ACC112 (cell line): ENCODE data around the gene KDM6A.
"Not testable (repeated sequence)": the region's sequence is repeated elsewhere in the genome, so short reads cannot be mapped to it uniquely, and the experiment has no call there.

ENCODE experiments used
- H2AFZ ChIP-seq: fragments of 200-600 bp; sonication (generic); one replicate; pipeline ENCODE4 v1.6.0; 2017; ENCODE audit warnings: antibody characterized with exemption, low read length; ENCODE audit not compliant: unreplicated experiment
- H3K27ac ChIP-seq: fragments of 200-600 bp; sonication (generic); 2 replicates; pipeline ENCODE4 v1.5.1; 2014; ENCODE audit warnings: low read depth, mild to moderate bottlenecking, antibody characterized with exemption, low read length, moderate library complexity
- H3K27me3 ChIP-seq: fragments of 200-600 bp; sonication (generic); 2 replicates; pipeline ENCODE4 v1.6.1; 2014; ENCODE audit warnings: mild to moderate bottlenecking, antibody characterized with exemption, low read length, moderate library complexity, mixed read lengths; ENCODE audit not compliant: insufficient read depth
- H3K36me3 ChIP-seq: fragments of 200-600 bp; sonication (generic); 2 replicates; pipeline ENCODE4 v1.6.1; 2016; ENCODE audit warnings: mild to moderate bottlenecking, antibody characterized with exemption, low read length, moderate library complexity, mixed read lengths; ENCODE audit not compliant: insufficient read depth
- H3K4me1 ChIP-seq: fragments of 200-600 bp; sonication (generic); one replicate; pipeline ENCODE4 v1.6.1; 2016; ENCODE audit warnings: low read length, mixed read lengths; ENCODE audit not compliant: insufficient read depth, unreplicated experiment, control insufficient read depth
- H3K4me3 ChIP-seq: fragments of 200-600 bp; sonication (generic); 2 replicates; pipeline ENCODE4 v1.5.1; 2014; ENCODE audit warnings: mild to moderate bottlenecking, low read depth, low read length
- H3K79me2 ChIP-seq: fragments of 200-600 bp; sonication (generic); one replicate; pipeline ENCODE4 v1.6.0; 2016; ENCODE audit warnings: low read length; ENCODE audit not compliant: control insufficient read depth, unreplicated experiment, insufficient read depth

Gene KDM6A

GRCh38 chrX:44889824-44890223 lies 16.8 kb downstream of the KDM6A start:
- Histone ChIP-seq H3K27me3 (no peaks in the 10 kb centered on the region), H3K36me3 (no peaks in the 10 kb centered on the region), H3K79me2 (peaks cover 75% of the 10 kb centered on the region), H3K4me1 (no peaks in the 10 kb centered on the region), H3K27ac (no peak overlapping the region), H2AFZ (no peak overlapping the region), H3K4me3 (no peak overlapping the region)

- Histone ChIP-seq H3K27ac (no peak overlapping the region), H3K4me1 (no peaks in the 10 kb centered on the region), H3K79me2 (peaks cover 77% of the 10 kb centered on the region), H2AFZ (no peak overlapping the region), H3K36me3 (no peaks in the 10 kb centered on the region), H3K27me3 (no peaks in the 10 kb centered on the region), H3K4me3 (no peak overlapping the region)
These were observed 17.3 kb downstream of the KDM6A start for GRCh38 chrX:44890247-44890646.

- not testable (repeated sequence) for H3K27me3 ChIP-seq, H3K4me3 ChIP-seq, H3K4me1 ChIP-seq, H3K27ac ChIP-seq, H3K36me3 ChIP-seq, H2AFZ ChIP-seq
- H3K79me2 ChIP-seq: peaks cover 80% of the 10 kb centered on the region
These were observed 17.7 kb downstream of the KDM6A start for GRCh38 chrX:44890687-44891086.

GRCh38 chrX:44891642-44892041 lies 18.7 kb downstream of the KDM6A start:
- H3K27me3 ChIP-seq: no peaks in the 10 kb centered on the region
- H3K4me3 ChIP-seq: no peak overlapping the region
- H3K27ac ChIP-seq: no peak overlapping the region
- H2AFZ ChIP-seq: no peak overlapping the region
- H3K79me2 ChIP-seq: peaks cover 77% of the 10 kb centered on the region
- no peaks in the 10 kb centered on the region for H3K4me1 ChIP-seq
- no peaks in the 10 kb centered on the region for H3K36me3 ChIP-seq

GRCh38 chrX:44896876-44897186 lies 23.8 kb downstream of the KDM6A start:
- Histone ChIP-seq H3K36me3 (no peaks in the 10 kb centered on the region), H2AFZ (no peak overlapping the region), H3K79me2 (peaks cover 78% of the 10 kb centered on the region), H3K27ac (no peak overlapping the region), H3K4me3 (no peak overlapping the region), H3K4me1 (no peaks in the 10 kb centered on the region), H3K27me3 (no peaks in the 10 kb centered on the region)

GRCh38 chrX:44897539-44897938 lies 24.6 kb downstream of the KDM6A start:
- no peak overlapping the region for H3K27ac ChIP-seq
- H3K4me3 ChIP-seq: no peak overlapping the region
- H3K27me3 ChIP-seq: no peaks in the 10 kb centered on the region
- peaks cover 76% of the 10 kb centered on the region for H3K79me2 ChIP-seq
- no peak overlapping the region for H2AFZ ChIP-seq
- no peaks in the 10 kb centered on the region for H3K36me3 ChIP-seq
- H3K4me1 ChIP-seq: no peaks in the 10 kb centered on the region

GRCh38 chrX:44898411-44899221 lies 25.6 kb downstream of the KDM6A start:
- Histone ChIP-seq H3K4me3 (no peak overlapping the region), H3K27me3 (no peaks in the 10 kb centered on the region), H3K27ac (no peak overlapping the region)

GRCh38 chrX:44899946-44900345 lies 27.0 kb downstream of the KDM6A start:
- no peak overlapping the region for H3K27ac ChIP-seq
- H3K4me3 ChIP-seq: no peak overlapping the region
- H3K27me3 ChIP-seq: no peaks in the 10 kb centered on the region
- peaks cover 75% of the 10 kb centered on the region for H3K79me2 ChIP-seq
- H2AFZ ChIP-seq: no peak overlapping the region
- H3K4me1 ChIP-seq: peaks cover 12% of the 10 kb centered on the region
- no peaks in the 10 kb centered on the region for H3K36me3 ChIP-seq

More at GRCh38 chrX:44898411-44899221, 25.6 kb downstream of the KDM6A start:
- Histone ChIP-seq H3K4me1 (no peaks in the 10 kb centered on the region), H2AFZ (no peak overlapping the region), H3K79me2 (peaks cover 71% of the 10 kb centered on the region), H3K36me3 (no peaks in the 10 kb centered on the region)

- H3K4me3 ChIP-seq: 0 out of 2 replicates have a peak overlapping the region, but pooled peaks have one; percentile 33
- H3K27me3 ChIP-seq: no peaks in the 10 kb centered on the region
- H3K27ac ChIP-seq: peak overlapping the region; percentile 80
- no peaks in the 10 kb centered on the region for H3K36me3 ChIP-seq
- H3K4me1 ChIP-seq: peaks cover 26% of the 10 kb centered on the region
- no peak overlapping the region for H2AFZ ChIP-seq
- peaks cover 79% of the 10 kb centered on the region for H3K79me2 ChIP-seq
These were observed 30.1 kb downstream of the KDM6A start for GRCh38 chrX:44903107-44903506.

- Histone ChIP-seq H2AFZ (no peak overlapping the region), H3K36me3 (no peaks in the 10 kb centered on the region), H3K27me3 (no peaks in the 10 kb centered on the region), H3K79me2 (peaks cover 78% of the 10 kb centered on the region), H3K27ac (peak overlapping the region; percentile 80), H3K4me1 (peaks cover 31% of the 10 kb centered on the region), H3K4me3 (peak overlapping the region; percentile 27)
These were observed 31.0 kb downstream of the KDM6A start for GRCh38 chrX:44903830-44904530.
